ENCODE results near the gene SYNC. TPM values are rescaled to one million over a fixed set of nuclear protein-coding genes. Genes with fewer than 3 reads are reported as not detected.
"Not testable (repeated sequence)": the region's sequence is repeated elsewhere in the genome, so short reads cannot be mapped to it uniquely, and the experiment has no call there.

Gene SYNC
- total RNA-seq, 1 donor from 2014 or later: 4.1 TPM

GRCh38 chr1:32724678-32725614 is 22.4 kb upstream of the SYNC start:
- DNase-seq: peak; percentile 16

GRCh38 chr1:32719681-32720275 is 17.2 kb upstream of the SYNC start:
- no peak for DNase-seq

- DNase-seq: no peak
Observed at GRCh38 chr1:32718527-32718926, 16.0 kb upstream of the SYNC start.

- no peak for DNase-seq
Observed at GRCh38 chr1:32718036-32718435, 15.5 kb upstream of the SYNC start.

GRCh38 chr1:32717503-32717902 is 14.9 kb upstream of the SYNC start:
- DNase-seq: no peak

GRCh38 chr1:32716312-32717148 is 14.0 kb upstream of the SYNC start:
- no peak for DNase-seq

GRCh38 chr1:32715901-32716311 is 13.3 kb upstream of the SYNC start:
- DNase-seq: no peak

- DNase-seq: no peak
Observed at GRCh38 chr1:32714277-32714676, 11.7 kb upstream of the SYNC start.

GRCh38 chr1:32713081-32713480 is 10.5 kb upstream of the SYNC start:
- no peak for DNase-seq

- DNase-seq: not testable (repeated sequence)
Observed at GRCh38 chr1:32711221-32711620, 8.7 kb upstream of the SYNC start.

- no peak for DNase-seq
Observed at GRCh38 chr1:32709476-32709875, 6.9 kb upstream of the SYNC start.

GRCh38 chr1:32709075-32709474 is 6.5 kb upstream of the SYNC start:
- no peak for DNase-seq

GRCh38 chr1:32706491-32706890 is 3.9 kb upstream of the SYNC start:
- no peak for DNase-seq

GRCh38 chr1:32705516-32705915 is 2.9 kb upstream of the SYNC start:
- no peak for DNase-seq

GRCh38 chr1:32703479-32704291 is 1.1 kb upstream of the SYNC start:
- DNase-seq: no peak

GRCh38 chr1:32701951-32702598 is 495 bp downstream of the SYNC start:
- DNase-seq: no peak

GRCh38 chr1:32701421-32701911 is 1.1 kb downstream of the SYNC start:
- DNase-seq: no peak

GRCh38 chr1:32696996-32697395 is 5.6 kb downstream of the SYNC start:
- not testable (repeated sequence) for DNase-seq

GRCh38 chr1:32696041-32696440 is 6.5 kb downstream of the SYNC start:
- DNase-seq: no peak

- no peak for DNase-seq
Observed at GRCh38 chr1:32695098-32695904, 7.3 kb downstream of the SYNC start.
